HCT116 (cell line): ENCODE measurements around the gene NR6A1. TPM values are rescaled to one million over a fixed set of nuclear protein-coding genes. Genes with fewer than 3 reads are reported as not detected.

Source experiments
- ATAC-seq: fragments of 200-7000 bp; cut with Tn5 transposase; 2 replicates; pipeline ENCODE4 v1.9.1; 2020; ENCODE audit warnings: mild to moderate bottlenecking, moderate library complexity
- BruUV-seq: library from RNA; stranded (reverse); fragments of 400-500 nt; replicated peaks from 2 replicates; lab custom pipeline; 2021; lab: Mats Ljungman, UMichigan
- CTCF ChIA-PET: fragments of 300-600 bp; sonication (Branson Sonifier 250); formaldehyde crosslinking; loops from one replicate; lab custom pipeline; 2021; ENCODE audit warnings: antibody characterized with exemption; lab: Charles Lee
- POLR2A ChIA-PET: fragments of 300-600, 350-600 bp; sonication (Branson Sonifier 250); formaldehyde crosslinking; loops from one replicate; lab custom pipeline; 2021; ENCODE audit warnings: antibody characterized with exemption; lab: Charles Lee
- RAD21 ChIA-PET, 2 experiments: fragments of 300-600 bp; sonication (Branson Sonifier 250); formaldehyde crosslinking; loops; one replicate each; lab custom pipeline; 2023; ENCODE audit warnings: low total read pairs in 2 of 2; ENCODE audit not compliant: uncharacterized antibody in 2 of 2, unreplicated experiment in 2 of 2, low non-redundant PET in 1 of 2; lab: Charles Lee
- DNase-seq: peaks from one replicate; pipeline ENCODE4 v3.0.0-alpha.2; 2010; ENCODE audit warnings: low read depth, low spot score
- H2AFZ ChIP-seq: fragments of 200-600 bp; shearing (Covaris generic), sonication (generic); 2 replicates; pipeline ENCODE4 v1.6.1; 2017; ENCODE audit warnings: low read depth, mixed run types, mixed read lengths, antibody characterized with exemption, low read length; ENCODE audit not compliant: poor library complexity, severe bottlenecking
- H3K27ac ChIP-seq: 2 replicates; pipeline ENCODE4 v1.5.1; 2012; ENCODE audit warnings: low read depth, low read length
- H3K27me3 ChIP-seq: fragments of 200-600 bp; sonication (generic); 2 replicates; pipeline ENCODE4 v1.6.1; 2016; ENCODE audit warnings: mixed run types, low read length, mixed read lengths; ENCODE audit not compliant: insufficient read depth
- H3K36me3 ChIP-seq, 2 experiments: fragments of 200-500 bp in 1 of 2; fragments of 200-600 bp in 1 of 2; sonication (Bioruptor generic) in 1 of 2; sonication (generic) in 1 of 2; 2 replicates each; pipeline versions ENCODE4 v1.5.1 to v1.6.1; 2014 to 2016; ENCODE audit warnings: low read length in 2 of 2, inconsistent platforms in 1 of 2, mixed read lengths in 1 of 2, mixed run types in 1 of 2; ENCODE audit not compliant: insufficient read depth in 2 of 2, control insufficient read depth in 1 of 2
- H3K4me1 ChIP-seq, 2 experiments: fragments of 200-600 bp in 1 of 2; sonication (generic) in 1 of 2; 2 replicates each; pipeline versions ENCODE4 v1.5.1 to v1.6.1; 2012 to 2017; ENCODE audit warnings: low read length in 2 of 2, inconsistent platforms in 1 of 2, mild to moderate bottlenecking in 1 of 2, mixed read lengths in 1 of 2, mixed run types in 1 of 2, moderate library complexity in 1 of 2; ENCODE audit not compliant: insufficient read depth in 2 of 2, control insufficient read depth in 1 of 2
- H3K4me2 ChIP-seq: fragments of 200-600 bp; sonication (generic); 2 replicates; pipeline ENCODE4 v1.6.1; 2017; ENCODE audit warnings: mixed run types, low read length, mixed read lengths
- H3K4me3 ChIP-seq, 2 experiments: fragments of 200-600 bp in 1 of 2; sonication (generic) in 1 of 2; replicated peaks in 1 of 2; 2 replicates each; pipeline ENCODE4 v1.5.1; 2011 to 2016; ENCODE audit warnings: low read length in 2 of 2, control low read depth in 1 of 2, low read depth in 1 of 2, mild to moderate bottlenecking in 1 of 2, mixed read lengths in 1 of 2, mixed run types in 1 of 2
- H3K79me2 ChIP-seq: fragments of 200-600 bp; sonication (generic); 2 replicates; pipeline ENCODE4 v1.6.1; 2017; ENCODE audit warnings: mild to moderate bottlenecking, mixed run types, low read length, moderate library complexity, mixed read lengths; ENCODE audit not compliant: insufficient read depth
- H3K9ac ChIP-seq: fragments of 200-600 bp; sonication (generic); 2 replicates; pipeline ENCODE4 v1.6.1; 2016; ENCODE audit warnings: low read length, mixed read lengths
- H3K9me2 ChIP-seq: fragments of 200-600 bp; sonication (generic), shearing (Covaris generic); 2 replicates; pipeline ENCODE4 v1.6.1; 2017; ENCODE audit warnings: mixed run types, mild to moderate bottlenecking, moderate library complexity; ENCODE audit not compliant: insufficient read depth
- H3K9me3 ChIP-seq, 2 experiments: fragments of 200-500 bp in 1 of 2; fragments of 200-600 bp in 1 of 2; sonication (Bioruptor generic) in 1 of 2; sonication (generic) in 1 of 2; 2 replicates each; pipeline ENCODE4 v1.6.1; 2014 to 2017; ENCODE audit warnings: low read length in 2 of 2, mixed read lengths in 2 of 2, inconsistent platforms in 1 of 2, low read depth in 1 of 2, mild to moderate bottlenecking in 1 of 2, mixed run types in 1 of 2, moderate library complexity in 1 of 2; ENCODE audit not compliant: control insufficient read depth in 1 of 2, insufficient read depth in 1 of 2
- H4K20me1 ChIP-seq: fragments of 200-600 bp; sonication (generic), shearing (Covaris generic); 2 replicates; pipeline ENCODE4 v1.6.1; 2017; ENCODE audit warnings: mixed run types, mild to moderate bottlenecking, moderate library complexity; ENCODE audit not compliant: insufficient read depth
- CEBPB ChIP-seq: IDR thresholded peaks from 2 replicates; pipeline ENCODE4 v1.6.1; 2012; ENCODE audit warnings: low read depth
- CTCF ChIP-seq, 3 experiments: fragments of 200-600 bp in 1 of 3; sonication (generic) in 1 of 3; IDR thresholded peaks in 2 of 3; conservative IDR thresholded peaks in 1 of 3; 2 replicates each; pipeline ENCODE4 v1.5.1; 2012 to 2017; ENCODE audit warnings: low read depth in 2 of 3, low read length in 2 of 3, antibody characterized with exemption in 1 of 3, borderline replicate concordance in 1 of 3, control low read depth in 1 of 3, mild to moderate bottlenecking in 1 of 3, mixed read lengths in 1 of 3, mixed run types in 1 of 3, moderate library complexity in 1 of 3; ENCODE audit not compliant: insufficient read depth in 1 of 3
- FOSL1 ChIP-seq: IDR thresholded peaks from 2 replicates; pipeline ENCODE4 v1.6.1; 2012; ENCODE audit warnings: low read depth
- POLR2AphosphoS5 ChIP-seq: IDR thresholded peaks from 2 replicates; pipeline ENCODE4 v1.6.1; 2011; ENCODE audit warnings: mild to moderate bottlenecking, low read depth, low read length, moderate library complexity
- SRF ChIP-seq: IDR thresholded peaks from 2 replicates; pipeline ENCODE4 v1.6.1; 2012; ENCODE audit warnings: low read depth
- TCF7L2 ChIP-seq: IDR thresholded peaks from 2 replicates; pipeline ENCODE4 v1.7.0; 2011; ENCODE audit warnings: borderline replicate concordance, inconsistent platforms; ENCODE audit not compliant: insufficient read depth, insufficient read length; ENCODE audit errors: extremely low read depth
- YY1 ChIP-seq: IDR thresholded peaks from 2 replicates; pipeline ENCODE4 v1.6.1; 2011; ENCODE audit warnings: low read length, low read depth, moderate library complexity, mild to moderate bottlenecking; ENCODE audit not compliant: insufficient replicate concordance; ENCODE audit errors: extremely low read depth
- ZFX ChIP-seq: fragments of 450-650 bp; IDR thresholded peaks from 2 replicates; pipeline ENCODE4 v1.6.1; 2017
- intact Hi-C: fragments of 100-400 bp; cut with micrococcal nuclease; formaldehyde crosslinking; loops from 2 replicates; pipeline ENCODE4 v1.10.0; 2022
- total RNA-seq: library from RNA; stranded (reverse); gene quantifications from one replicate; pipeline ENCODE4 v1.2.1, GENCODE V29; 2021; ENCODE audit not compliant: unreplicated experiment
- TF ChIP-seq, protein P1 (sequence below): IDR thresholded peaks from 2 replicates; pipeline ENCODE4 v1.6.1; 2011; ENCODE audit warnings: mild to moderate bottlenecking, low read length, moderate library complexity; ENCODE audit not compliant: insufficient replicate concordance; ENCODE audit errors: extremely low read depth

NR6A1 gene
- total RNA-seq, 1 experiment from 2014 or later = 9.9 TPM

DNA sequence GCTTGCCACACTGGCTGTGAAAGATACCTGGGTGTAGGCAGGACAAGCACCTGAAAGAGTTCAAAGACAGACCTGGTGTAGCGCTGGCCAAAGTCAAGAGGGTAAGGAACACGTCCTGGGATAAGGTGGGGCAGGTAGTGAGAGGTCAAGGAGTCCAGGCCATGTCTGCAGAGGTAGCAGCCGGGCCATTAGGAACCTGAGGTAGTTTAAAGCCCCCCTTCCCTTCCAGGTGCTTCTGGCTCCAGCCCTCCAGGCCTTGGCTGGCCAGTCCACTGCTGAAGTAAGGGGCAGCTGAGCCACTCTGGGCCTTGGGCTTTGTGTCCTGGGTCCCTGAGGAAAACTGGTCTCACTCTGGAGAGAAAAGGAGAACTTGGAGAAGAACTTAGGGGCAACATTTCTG is 250.0 kb downstream of the NR6A1 start:
- CTCF ChIA-PET = no interaction called here
- Histone ChIP-seq H3K4me2 (no peak overlapping the region), H3K9me2 (no peaks in the 10 kb centered on the region), H2AFZ (no peak overlapping the region), H3K4me3 (no peak overlapping the region), H3K27ac (no peak overlapping the region), H3K9me3 (no peaks in the 10 kb centered on the region), H4K20me1 (no peaks in the 10 kb centered on the region), H3K27me3 (no peaks in the 10 kb centered on the region), H3K79me2 (no peaks in the 10 kb centered on the region), H3K9ac (no peak overlapping the region), H3K4me1 (peaks cover 0 to 8% of the 10 kb centered on the region in 2 experiments; a peak in 2 of 4 replicates), H3K36me3 (peaks cover 2 to 4% of the 10 kb centered on the region in 2 experiments; a peak in 1 of 4 replicates)
- RAD21 ChIA-PET = no interaction called here
- BruUV-seq = no TSS peak
- POLR2A ChIA-PET = no interaction called here
- ATAC-seq (no peak), DNase-seq (no peak)
- intact Hi-C loops = no loop called here
- TF ChIP-seq, protein P1, sequence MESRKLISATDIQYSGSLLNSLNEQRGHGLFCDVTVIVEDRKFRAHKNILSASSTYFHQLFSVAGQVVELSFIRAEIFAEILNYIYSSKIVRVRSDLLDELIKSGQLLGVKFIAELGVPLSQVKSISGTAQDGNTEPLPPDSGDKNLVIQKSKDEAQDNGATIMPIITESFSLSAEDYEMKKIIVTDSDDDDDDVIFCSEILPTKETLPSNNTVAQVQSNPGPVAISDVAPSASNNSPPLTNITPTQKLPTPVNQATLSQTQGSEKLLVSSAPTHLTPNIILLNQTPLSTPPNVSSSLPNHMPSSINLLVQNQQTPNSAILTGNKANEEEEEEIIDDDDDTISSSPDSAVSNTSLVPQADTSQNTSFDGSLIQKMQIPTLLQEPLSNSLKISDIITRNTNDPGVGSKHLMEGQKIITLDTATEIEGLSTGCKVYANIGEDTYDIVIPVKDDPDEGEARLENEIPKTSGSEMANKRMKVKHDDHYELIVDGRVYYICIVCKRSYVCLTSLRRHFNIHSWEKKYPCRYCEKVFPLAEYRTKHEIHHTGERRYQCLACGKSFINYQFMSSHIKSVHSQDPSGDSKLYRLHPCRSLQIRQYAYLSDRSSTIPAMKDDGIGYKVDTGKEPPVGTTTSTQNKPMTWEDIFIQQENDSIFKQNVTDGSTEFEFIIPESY = no peak
- no peak for TF ChIP-seq CTCF (IDR thresholded peaks at IDR 0.05 in 2 of 3, conservative IDR thresholded peaks at IDR 0.05 in 1 of 3; ENCODE audit: borderline replicate concordance in 1 of 3, insufficient read depth in 1 of 3, low read depth in 2 of 3, low read length in 2 of 3)
- no peak for TF ChIP-seq YY1
- no peak for TF ChIP-seq ZFX
- TF ChIP-seq POLR2AphosphoS5 = no peak
- no peak for TF ChIP-seq CEBPB
- TF ChIP-seq TCF7L2 = no peak
- no peak for TF ChIP-seq FOSL1
- no peak for TF ChIP-seq SRF
